Loucy (cell line): ENCODE results near the gene MPZL1.

Experiments used
- H2AFZ ChIP-seq: fragments of 200-600 bp; sonication (generic); 2 replicates; pipeline ENCODE4 v1.6.0; 2016; ENCODE audit warnings: antibody characterized with exemption, mild to moderate bottlenecking, low read length, moderate library complexity
- H3F3A ChIP-seq: fragments of 200-600 bp; 2 replicates; pipeline ENCODE4 v1.6.0; 2016; ENCODE audit warnings: antibody characterized with exemption, low read depth, mild to moderate bottlenecking
- H3K27me3 ChIP-seq: fragments of 200-600 bp; sonication (generic); 2 replicates; pipeline ENCODE4 v1.6.1; 2014; ENCODE audit warnings: low read length, mild to moderate bottlenecking; ENCODE audit not compliant: insufficient read depth, poor library complexity, severe bottlenecking
- H3K36me3 ChIP-seq: fragments of 200-600 bp; sonication (generic); 2 replicates; pipeline ENCODE4 v1.6.1; 2016; ENCODE audit warnings: low read length; ENCODE audit not compliant: insufficient read depth
- H3K4me1 ChIP-seq: fragments of 200-600 bp; sonication (generic); 2 replicates; pipeline ENCODE4 v1.5.1; 2014; ENCODE audit warnings: low read length, mild to moderate bottlenecking; ENCODE audit not compliant: insufficient read depth, poor library complexity, severe bottlenecking
- H3K4me2 ChIP-seq: fragments of 200-600 bp; sonication (generic); 2 replicates; pipeline ENCODE4 v1.6.0; 2014; ENCODE audit warnings: antibody characterized with exemption, low read length, low read depth, mild to moderate bottlenecking; ENCODE audit not compliant: poor library complexity, severe bottlenecking
- H3K4me3 ChIP-seq: fragments of 200-600 bp; sonication (generic); 2 replicates; pipeline ENCODE4 v1.5.1; 2014; ENCODE audit warnings: low read length, mild to moderate bottlenecking, mixed read lengths; ENCODE audit not compliant: poor library complexity, severe bottlenecking
- H3K79me2 ChIP-seq: fragments of 200-600 bp; sonication (generic); 2 replicates; pipeline ENCODE4 v1.6.1; 2014; ENCODE audit warnings: low read length; ENCODE audit not compliant: insufficient read depth
- H3K9ac ChIP-seq: fragments of 200-600 bp; sonication (generic); 2 replicates; pipeline ENCODE4 v1.6.0; 2014; ENCODE audit warnings: mild to moderate bottlenecking, low read depth, low read length, moderate library complexity; ENCODE audit not compliant: poor library complexity, severe bottlenecking
- H3K9me2 ChIP-seq: fragments of 200-600 bp; sonication (generic); replicated peaks from 2 replicates; pipeline ENCODE4 v1.6.1; 2016; ENCODE audit warnings: low read depth, low read length, mixed read lengths
- H3K9me3 ChIP-seq: fragments of 200-600 bp; sonication (generic); 2 replicates; pipeline ENCODE4 v1.6.1; 2014; ENCODE audit warnings: mild to moderate bottlenecking, antibody characterized with exemption, low read length, low read depth; ENCODE audit not compliant: insufficient read depth
- H4K20me1 ChIP-seq: fragments of 200-600 bp; sonication (generic); 2 replicates; pipeline ENCODE4 v1.6.0; 2014; ENCODE audit warnings: antibody characterized with exemption, low read length, mild to moderate bottlenecking; ENCODE audit not compliant: insufficient read depth, poor library complexity, severe bottlenecking
- EZH2phosphoT487 ChIP-seq: fragments of 200-600 bp; IDR thresholded peaks from 2 replicates; pipeline ENCODE4 v1.6.1; 2018; ENCODE audit warnings: antibody characterized with exemption, mild to moderate bottlenecking, moderate library complexity, borderline replicate concordance
- TF ChIP-seq, protein P1 (sequence below): fragments of 200-600 bp; sonication (generic); conservative IDR thresholded peaks from 2 replicates; pipeline ENCODE4 v1.5.1; 2014; ENCODE audit warnings: mild to moderate bottlenecking, antibody characterized with exemption, low read length

The MPZL1 gene

DNA sequence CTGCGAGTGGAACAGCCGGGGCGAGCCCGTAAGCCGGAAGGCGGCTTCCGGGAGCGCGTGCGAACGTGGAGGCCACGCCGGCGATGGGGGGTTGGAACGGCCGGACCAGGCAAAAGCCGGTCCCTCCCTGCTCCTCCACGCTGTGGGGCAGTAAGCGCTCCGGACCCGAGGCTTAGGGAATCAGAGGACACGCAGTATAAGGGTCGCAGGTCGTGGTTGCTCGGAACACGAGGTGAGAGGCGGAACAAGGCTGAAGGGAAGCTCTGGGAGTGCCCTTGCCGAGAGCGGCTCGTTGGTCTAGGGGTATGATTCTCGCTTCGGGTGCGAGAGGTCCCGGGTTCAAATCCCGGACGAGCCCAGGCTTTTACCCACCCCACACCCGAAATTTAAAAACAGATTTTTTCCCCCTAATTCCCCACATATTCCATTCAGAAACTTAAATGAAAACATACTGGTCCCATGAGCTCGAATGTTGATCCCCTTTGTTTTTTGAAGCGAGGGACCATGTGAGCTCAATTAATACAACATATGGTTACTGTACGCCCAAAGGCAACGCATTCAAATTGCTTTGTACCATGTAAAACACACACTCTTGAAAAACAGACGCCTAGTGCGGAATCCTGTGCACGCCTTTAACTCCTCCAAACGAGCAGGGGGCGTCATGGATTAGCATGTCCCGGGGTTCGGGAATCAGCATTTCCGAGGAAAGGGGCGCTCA, 7.2 kb upstream of the MPZL1 start:
- H3K4me2 ChIP-seq, result peak overlapping the region; percentile 96

DNA sequence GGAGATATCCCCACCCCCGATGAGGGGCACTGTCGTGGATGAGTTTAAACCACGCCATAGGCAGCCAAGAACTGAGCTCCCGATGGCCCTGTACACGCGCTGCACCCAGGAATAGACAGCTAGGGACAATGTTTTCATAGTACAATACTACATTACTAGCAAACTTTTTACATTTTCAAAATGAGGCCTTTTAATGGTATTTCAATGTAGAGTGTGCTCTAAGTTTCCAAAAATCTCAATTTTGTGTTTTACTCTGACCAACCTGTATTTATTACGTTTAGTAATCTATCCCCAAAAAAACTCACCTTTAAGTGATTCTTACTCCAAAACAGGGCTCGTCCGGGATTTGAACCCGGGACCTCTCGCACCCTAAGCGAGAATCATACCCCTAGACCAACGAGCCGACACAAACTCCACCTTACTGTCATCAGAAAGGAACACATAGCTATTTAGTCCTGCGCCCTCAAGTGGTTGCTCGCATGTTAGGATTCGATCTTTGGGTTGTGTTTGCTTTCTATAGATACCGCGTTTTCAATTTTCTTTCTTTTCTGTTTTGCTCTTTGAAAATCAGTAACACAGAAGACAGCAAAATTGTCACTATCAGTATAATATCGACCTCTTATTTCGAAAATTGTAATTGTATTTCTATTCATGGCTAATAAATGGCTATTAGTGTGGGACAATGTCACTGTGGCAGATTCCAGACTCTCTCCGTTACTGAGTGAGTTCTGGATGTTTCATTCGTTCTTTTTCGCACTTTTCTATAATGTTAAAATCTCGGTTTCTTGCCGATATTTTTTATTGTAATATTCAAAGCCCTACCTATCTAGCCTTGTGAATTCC, 6.4 kb upstream of the MPZL1 start:
- H3K9me2 ChIP-seq, result no peaks in the 10 kb centered on the region
- H3K4me3 ChIP-seq, result peak overlapping the region; percentile 86
- H4K20me1 ChIP-seq, result no peaks in the 10 kb centered on the region
- no peaks in the 10 kb centered on the region for H3K9me3 ChIP-seq
- H3F3A ChIP-seq, result peaks cover 5% of the 10 kb centered on the region; the same call in 1 of the 2 replicates
- no peaks in the 10 kb centered on the region for H3K27me3 ChIP-seq
- H2AFZ ChIP-seq, result peak overlapping the region; percentile 94
- H3K4me1 ChIP-seq, result peaks cover 12% of the 10 kb centered on the region
- H3K79me2 ChIP-seq, result no peaks in the 10 kb centered on the region
- TF ChIP-seq, protein P1, sequence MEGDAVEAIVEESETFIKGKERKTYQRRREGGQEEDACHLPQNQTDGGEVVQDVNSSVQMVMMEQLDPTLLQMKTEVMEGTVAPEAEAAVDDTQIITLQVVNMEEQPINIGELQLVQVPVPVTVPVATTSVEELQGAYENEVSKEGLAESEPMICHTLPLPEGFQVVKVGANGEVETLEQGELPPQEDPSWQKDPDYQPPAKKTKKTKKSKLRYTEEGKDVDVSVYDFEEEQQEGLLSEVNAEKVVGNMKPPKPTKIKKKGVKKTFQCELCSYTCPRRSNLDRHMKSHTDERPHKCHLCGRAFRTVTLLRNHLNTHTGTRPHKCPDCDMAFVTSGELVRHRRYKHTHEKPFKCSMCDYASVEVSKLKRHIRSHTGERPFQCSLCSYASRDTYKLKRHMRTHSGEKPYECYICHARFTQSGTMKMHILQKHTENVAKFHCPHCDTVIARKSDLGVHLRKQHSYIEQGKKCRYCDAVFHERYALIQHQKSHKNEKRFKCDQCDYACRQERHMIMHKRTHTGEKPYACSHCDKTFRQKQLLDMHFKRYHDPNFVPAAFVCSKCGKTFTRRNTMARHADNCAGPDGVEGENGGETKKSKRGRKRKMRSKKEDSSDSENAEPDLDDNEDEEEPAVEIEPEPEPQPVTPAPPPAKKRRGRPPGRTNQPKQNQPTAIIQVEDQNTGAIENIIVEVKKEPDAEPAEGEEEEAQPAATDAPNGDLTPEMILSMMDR, result peak; percentile 88
- no peak for TF ChIP-seq EZH2phosphoT487
- H3K9ac ChIP-seq, result peak overlapping the region; percentile 98
- no peaks in the 10 kb centered on the region for H3K36me3 ChIP-seq
- peak overlapping the region; percentile 96 for H3K4me2 ChIP-seq

More for the DNA sequence above, 7.2 kb upstream of the MPZL1 start:
- Histone ChIP-seq H3K27me3 (no peaks in the 10 kb centered on the region), H4K20me1 (no peaks in the 10 kb centered on the region), H3K4me1 (peaks cover 12% of the 10 kb centered on the region), H3K79me2 (no peaks in the 10 kb centered on the region), H3F3A (peaks cover 5% of the 10 kb centered on the region; the same call in 1 of the 2 replicates), H3K9me3 (no peaks in the 10 kb centered on the region), H3K9ac (peak overlapping the region; percentile 98), H3K4me3 (peak overlapping the region; percentile 86), H3K36me3 (no peaks in the 10 kb centered on the region), H3K9me2 (no peaks in the 10 kb centered on the region), H2AFZ (peak overlapping the region; percentile 94)
- no peak for TF ChIP-seq EZH2phosphoT487
- TF ChIP-seq, protein P1, result no peak; the same call in 1 of the 2 replicates

DNA sequence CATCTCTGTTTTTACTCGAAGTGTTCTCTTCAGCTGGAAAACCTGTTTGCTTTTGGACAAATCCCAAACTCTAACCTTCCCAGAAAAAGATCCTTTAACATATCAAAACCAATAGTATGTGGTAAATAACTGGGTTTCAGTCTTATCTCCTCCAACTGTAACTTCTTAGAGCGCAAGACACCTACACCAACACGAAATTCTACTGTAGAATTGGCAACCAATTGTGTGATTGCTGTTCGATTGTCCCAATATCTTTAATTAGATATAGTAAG, 5.8 kb upstream of the MPZL1 start:
- TF ChIP-seq, protein P1, result no peak
- TF ChIP-seq EZH2phosphoT487, result no peak
- peaks cover 15% of the 10 kb centered on the region for H3K4me1 ChIP-seq
- H3K9ac ChIP-seq, result peak overlapping the region; percentile 98

More for the DNA sequence above, 5.8 kb upstream of the MPZL1 start:
- H3F3A ChIP-seq, result peaks cover 5% of the 10 kb centered on the region; the same call in 1 of the 2 replicates
- no peaks in the 10 kb centered on the region for H3K79me2 ChIP-seq
- no peaks in the 10 kb centered on the region for H3K27me3 ChIP-seq
- H4K20me1 ChIP-seq, result no peaks in the 10 kb centered on the region
- peak overlapping the region; percentile 83 for H2AFZ ChIP-seq
- H3K36me3 ChIP-seq, result no peaks in the 10 kb centered on the region
- no peaks in the 10 kb centered on the region for H3K9me3 ChIP-seq
- H3K4me2 ChIP-seq, result peak overlapping the region; percentile 96
- H3K9me2 ChIP-seq, result no peaks in the 10 kb centered on the region
- H3K4me3 ChIP-seq, result peak overlapping the region; percentile 86
